GM12878 (cell line): Measurements from ENCODE around the gene DICER1. TPM values are rescaled to one million over a fixed set of nuclear protein-coding genes. Genes with fewer than 3 reads are reported as not detected.

Experiments used
- ATAC-seq: fragments of 200-7000 bp; cut with Tn5 transposase; 3 replicates; pipeline ENCODE4 v1.9.1; 2020; ENCODE audit warnings: mild to moderate bottlenecking, moderate library complexity
- BruUV-seq: library from RNA; stranded (reverse); fragments of 400-500 nt; replicated peaks from 2 replicates; lab custom pipeline; 2021; lab: Mats Ljungman, UMichigan
- CTCF ChIA-PET: fragments of 300-600 bp; sonication (Branson Sonifier 250); formaldehyde crosslinking; extraction: SDS; loops from one replicate; lab custom pipeline; 2021; ENCODE audit warnings: inconsistent platforms; lab: Yijun Ruan, JAX
- POLR2A ChIA-PET: fragments of 350-600 bp; formaldehyde crosslinking; extraction: SDS; loops from one replicate; lab custom pipeline; 2021; ENCODE audit warnings: inconsistent platforms; lab: Charles Lee
- RAD21 ChIA-PET: fragments of 300-600 bp; sonication (Branson Sonifier 250); formaldehyde crosslinking; loops from one replicate; lab custom pipeline; 2023; ENCODE audit warnings: antibody characterized with exemption; ENCODE audit not compliant: unreplicated experiment; lab: Charles Lee
- SMC1A ChIA-PET: fragments of 300-600 bp; sonication (Branson Sonifier 250); formaldehyde crosslinking; loops from one replicate; lab custom pipeline; 2023; ENCODE audit not compliant: unreplicated experiment, uncharacterized antibody; lab: Charles Lee
- DNase-seq: peaks from one replicate; pipeline ENCODE4 v3.0.0-alpha.2; 2011; ENCODE audit warnings: low read depth, low spot score
- FAIRE-seq: peaks from 3 replicates; lab custom pipeline; 2011; peaks lifted over from hg19 to GRCh38; lab: Jason Lieb, UNC
- H2AFZ ChIP-seq: 2 replicates; pipeline ENCODE4 v1.6.0; 2011; ENCODE audit warnings: low read depth, low read length, control low read depth; ENCODE audit not compliant: control insufficient read depth
- H3K27ac ChIP-seq: 2 replicates; pipeline ENCODE4 v1.5.1; 2011; ENCODE audit warnings: control low read depth; ENCODE audit not compliant: control insufficient read depth, insufficient read depth
- H3K27me3 ChIP-seq, 2 experiments: replicated peaks in 1 of 2; 2 replicates each; pipeline versions ENCODE4 v1.6.0 to v1.6.1; 2011; ENCODE audit warnings: low read length in 1 of 2; ENCODE audit not compliant: control insufficient read depth in 2 of 2, insufficient read depth in 2 of 2
- H3K36me3 ChIP-seq, 2 experiments: 2 replicates each; pipeline ENCODE4 v1.5.1; 2011; ENCODE audit warnings: low read length in 1 of 2; ENCODE audit not compliant: control insufficient read depth in 2 of 2, insufficient read depth in 2 of 2
- H3K4me1 ChIP-seq: 2 replicates; pipeline ENCODE4 v1.6.1; 2011; ENCODE audit warnings: mild to moderate bottlenecking, low read length, moderate library complexity, mixed read lengths; ENCODE audit not compliant: control insufficient read depth, insufficient read depth
- H3K4me2 ChIP-seq: 2 replicates; pipeline ENCODE4 v1.6.0; 2011; ENCODE audit warnings: control low read depth; ENCODE audit not compliant: control insufficient read depth, insufficient read depth
- H3K4me3 ChIP-seq: fragments of 200-600 bp; sonication (generic); 2 replicates; pipeline ENCODE4 v1.5.1; 2016
- H3K79me2 ChIP-seq: 2 replicates; pipeline ENCODE4 v1.6.0; 2011; ENCODE audit warnings: low read length; ENCODE audit not compliant: control insufficient read depth, insufficient read depth
- H3K9ac ChIP-seq: 2 replicates; pipeline ENCODE4 v1.8.0; 2011; ENCODE audit warnings: low read length, control low read depth, mixed read lengths; ENCODE audit not compliant: control insufficient read depth, insufficient read depth
- H3K9me3 ChIP-seq: replicated peaks from 3 replicates; pipeline ENCODE4 v1.5.1; 2011; ENCODE audit warnings: mild to moderate bottlenecking, low read length; ENCODE audit not compliant: control insufficient read depth, insufficient read depth
- H4K20me1 ChIP-seq: 2 replicates; pipeline ENCODE4 v1.6.0; 2011; ENCODE audit not compliant: control insufficient read depth, insufficient read depth
- CBFB ChIP-seq: IDR thresholded peaks from 2 replicates; pipeline ENCODE4 v1.6.1; 2016; ENCODE audit warnings: antibody characterized with exemption, low read depth
- CHD2 ChIP-seq: IDR thresholded peaks from 2 replicates; pipeline ENCODE4 v1.6.1; 2011; ENCODE audit warnings: low read depth, low read length, improper control_type of control experiment, borderline replicate concordance
- CREB1 ChIP-seq: IDR thresholded peaks from 2 replicates; pipeline ENCODE4 v1.6.1; 2012; ENCODE audit warnings: low read depth, mild to moderate bottlenecking, inconsistent platforms
- E2F4 ChIP-seq: IDR thresholded peaks from 2 replicates; pipeline ENCODE4 v1.6.1; 2012; ENCODE audit warnings: low read depth, low read length, improper control_type of control experiment
- EP300 ChIP-seq, 2 experiments: fragments of 150-350 bp in 1 of 2; IDR thresholded peaks; 2 replicates each; pipeline ENCODE4 v1.6.1; 2011 to 2012; ENCODE audit warnings: low read depth in 2 of 2, low read length in 2 of 2, borderline replicate concordance in 1 of 2, improper control_type of control experiment in 1 of 2, inconsistent platforms in 1 of 2; ENCODE audit not compliant: control insufficient read depth in 1 of 2
- MYB ChIP-seq: fragments of 150-350 bp; IDR thresholded peaks from 2 replicates; pipeline ENCODE4 v1.6.1; 2014; ENCODE audit warnings: mild to moderate bottlenecking, low read depth, low read length, borderline replicate concordance
- RBBP5 ChIP-seq: fragments of 200-600 bp; sonication (generic); conservative IDR thresholded peaks from 2 replicates; pipeline ENCODE4 v1.6.1; 2016
- SIX5 ChIP-seq: IDR thresholded peaks from 2 replicates; pipeline ENCODE4 v1.6.1; 2011; ENCODE audit warnings: mild to moderate bottlenecking, low read depth, low read length, moderate library complexity; ENCODE audit not compliant: severe bottlenecking
- SP1 ChIP-seq: IDR thresholded peaks from one replicate; pipeline ENCODE4 v1.6.1; 2011; ENCODE audit warnings: low read depth, low read length
- STAT3 ChIP-seq: IDR thresholded peaks from 2 replicates; pipeline ENCODE4 v1.6.1; 2011; ENCODE audit warnings: low read depth, low read length, improper control_type of control experiment
- YY1 ChIP-seq: IDR thresholded peaks from 2 replicates; pipeline ENCODE4 v1.6.1; 2011; ENCODE audit warnings: low read depth, mild to moderate bottlenecking, low read length
- WGBS: methylation state at CpG from one replicate; pipeline ENCODE4 v1.1.6; 2016; ENCODE audit warnings: low lambda C conversion rate; ENCODE audit not compliant: insufficient replicate concordance, insufficient coverage; ENCODE audit errors: missing lambda C conversion rate; 5-methylcytosine and 5-hydroxymethylcytosine counted together
- in situ Hi-C: fragments of 300-500 bp; cut with MboI; formaldehyde crosslinking; loops from 9 replicates; pipeline ENCODE4 v1.14.3; 2018; ENCODE audit warnings: mixed read lengths
- intact Hi-C: fragments of 100-400 bp; cut with micrococcal nuclease; formaldehyde crosslinking; loops from one replicate; pipeline ENCODE4 v1.14.2; 2022; ENCODE audit not compliant: unreplicated experiment
- polyA plus RNA-seq, 11 experiments: library from polyadenylated mRNA; depleted of rRNA in 4 of 11; unstranded in 6 of 11; stranded (reverse) in 5 of 11; fragments of >200 nt; fragmentation: Nextera tagmentation in 4 of 11; fragmentation: Illumina TruSeq in 1 of 11; extraction: Ambion mirVana in 4 of 11; extraction: Trizol in 1 of 11; gene quantifications; 1 replicate in 1 of 11; 2 replicates in 10 of 11; pipeline versions ENCODE4 v1.2.1 to v1.2.3, GENCODE V29; 2011 to 2016; ENCODE audit warnings: inconsistent platforms in 2 of 11, missing spikeins in 2 of 11, low read depth in 1 of 11
- total RNA-seq, 4 experiments: library from RNA; depleted of rRNA in 3 of 4; stranded (reverse); fragments of >200 nt in 3 of 4; fragmentation: Illumina TruSeq in 1 of 4; extraction: Trizol in 1 of 4; gene quantifications; 2 replicates each; pipeline versions ENCODE4 v1.2.1 to v1.2.3, GENCODE V29; 2013 to 2021
- TF ChIP-seq, protein P1 (sequence below): fragments of 150-350 bp; IDR thresholded peaks from 2 replicates; pipeline ENCODE4 v1.6.1; 2016; ENCODE audit warnings: low read depth, low read length
- TF ChIP-seq, protein P2 (sequence below): IDR thresholded peaks from 2 replicates; pipeline ENCODE4 v1.6.1; 2011; ENCODE audit warnings: borderline replicate concordance, low read depth, mild to moderate bottlenecking, moderate library complexity, mixed read lengths, low read length; ENCODE audit not compliant: insufficient read depth; ENCODE audit errors: extremely low read length

Gene DICER1
- total and polyA plus RNA-seq, 10 of the 15 experiments (the other 5 are each of a cell fraction or from before 2014, with no cell fraction given), result 6.8 to 70.8 (median 37.1) TPM

GRCh38 chr14:95073947-95074346 lies 83.4 kb downstream of the DICER1 start (continued):
- TF ChIP-seq, protein P1, sequence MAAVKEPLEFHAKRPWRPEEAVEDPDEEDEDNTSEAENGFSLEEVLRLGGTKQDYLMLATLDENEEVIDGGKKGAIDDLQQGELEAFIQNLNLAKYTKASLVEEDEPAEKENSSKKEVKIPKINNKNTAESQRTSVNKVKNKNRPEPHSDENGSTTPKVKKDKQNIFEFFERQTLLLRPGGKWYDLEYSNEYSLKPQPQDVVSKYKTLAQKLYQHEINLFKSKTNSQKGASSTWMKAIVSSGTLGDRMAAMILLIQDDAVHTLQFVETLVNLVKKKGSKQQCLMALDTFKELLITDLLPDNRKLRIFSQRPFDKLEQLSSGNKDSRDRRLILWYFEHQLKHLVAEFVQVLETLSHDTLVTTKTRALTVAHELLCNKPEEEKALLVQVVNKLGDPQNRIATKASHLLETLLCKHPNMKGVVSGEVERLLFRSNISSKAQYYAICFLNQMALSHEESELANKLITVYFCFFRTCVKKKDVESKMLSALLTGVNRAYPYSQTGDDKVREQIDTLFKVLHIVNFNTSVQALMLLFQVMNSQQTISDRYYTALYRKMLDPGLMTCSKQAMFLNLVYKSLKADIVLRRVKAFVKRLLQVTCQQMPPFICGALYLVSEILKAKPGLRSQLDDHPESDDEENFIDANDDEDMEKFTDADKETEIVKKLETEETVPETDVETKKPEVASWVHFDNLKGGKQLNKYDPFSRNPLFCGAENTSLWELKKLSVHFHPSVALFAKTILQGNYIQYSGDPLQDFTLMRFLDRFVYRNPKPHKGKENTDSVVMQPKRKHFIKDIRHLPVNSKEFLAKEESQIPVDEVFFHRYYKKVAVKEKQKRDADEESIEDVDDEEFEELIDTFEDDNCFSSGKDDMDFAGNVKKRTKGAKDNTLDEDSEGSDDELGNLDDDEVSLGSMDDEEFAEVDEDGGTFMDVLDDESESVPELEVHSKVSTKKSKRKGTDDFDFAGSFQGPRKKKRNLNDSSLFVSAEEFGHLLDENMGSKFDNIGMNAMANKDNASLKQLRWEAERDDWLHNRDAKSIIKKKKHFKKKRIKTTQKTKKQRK, result no peak
- TF ChIP-seq, protein P2, sequence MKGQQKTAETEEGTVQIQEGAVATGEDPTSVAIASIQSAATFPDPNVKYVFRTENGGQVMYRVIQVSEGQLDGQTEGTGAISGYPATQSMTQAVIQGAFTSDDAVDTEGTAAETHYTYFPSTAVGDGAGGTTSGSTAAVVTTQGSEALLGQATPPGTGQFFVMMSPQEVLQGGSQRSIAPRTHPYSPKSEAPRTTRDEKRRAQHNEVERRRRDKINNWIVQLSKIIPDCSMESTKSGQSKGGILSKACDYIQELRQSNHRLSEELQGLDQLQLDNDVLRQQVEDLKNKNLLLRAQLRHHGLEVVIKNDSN, result no peak

DNA sequence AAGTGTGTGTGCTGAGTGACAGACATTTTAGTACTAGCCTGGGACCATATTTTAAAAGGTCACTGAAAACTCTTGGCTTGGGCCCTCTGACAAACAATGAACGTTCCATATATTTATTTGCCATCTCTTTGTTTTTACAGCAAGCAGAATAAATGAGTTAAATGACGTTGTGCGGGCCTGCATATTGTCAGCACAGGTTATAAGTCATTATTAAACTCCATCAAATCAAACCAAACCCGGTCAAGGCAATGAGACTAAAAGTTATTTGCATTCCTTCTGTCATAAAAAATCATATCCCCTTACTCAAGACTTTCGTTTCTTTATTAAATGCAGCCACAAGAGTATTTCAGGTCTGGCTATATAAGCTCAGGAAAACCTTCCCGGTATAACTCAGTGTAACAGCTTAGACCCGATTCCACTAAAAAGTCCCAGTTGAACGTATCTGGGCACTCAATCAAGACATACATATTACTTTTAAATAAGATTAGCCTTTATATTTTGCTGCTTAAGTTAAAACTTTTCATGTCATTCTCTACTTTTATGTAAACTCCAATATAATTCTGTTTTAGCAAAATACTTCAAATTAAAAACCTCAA lies 84.9 kb downstream of the DICER1 start:
- H3K4me1 ChIP-seq, result no peaks in the 10 kb centered on the region
- H3K36me3 ChIP-seq, result no peaks in the 10 kb centered on the region
- H3K9me3 ChIP-seq, result no peaks in the 10 kb centered on the region
- no peak for FAIRE-seq
- CTCF ChIA-PET, result interaction anchor here (0.6 to 1.0 kb wide), 2 partner anchors 289 to 602 kb away, joined by 3 read pairs; no protein-coding TSS in a partner anchor
- no peak overlapping the region for H3K4me2 ChIP-seq
- peaks cover 0 to 1% of the 10 kb centered on the region in 2 experiments; a peak in 3 of 4 replicates for H3K27me3 ChIP-seq
- in situ Hi-C loops (no loop called here), intact Hi-C loops (no loop called here)
- RAD21 ChIA-PET, result no interaction called here
- no peak for ATAC-seq
- 34% methylated on average over 8 of the region's 8 CpGs for WGBS
- DNase-seq, result no peak
- no peak overlapping the region for H3K9ac ChIP-seq
- SMC1A ChIA-PET, result interaction anchor here (1.1 kb wide), 1 partner anchor 11 kb away, joined by 3 read pairs; no protein-coding TSS in a partner anchor
- no peaks in the 10 kb centered on the region for H3K79me2 ChIP-seq
- BruUV-seq, result no TSS peak
- POLR2A ChIA-PET, result no interaction called here
- no peak overlapping the region for H3K4me3 ChIP-seq
- TF ChIP-seq CHD2 (no peak), CREB1 (no peak), CBFB (no peak), RBBP5 (no peak), MYB (no peak), SIX5 (no peak), EP300 (IDR thresholded peaks at IDR 0.05; ENCODE audit: borderline replicate concordance in 1 of 2, control insufficient read depth in 1 of 2, low read depth in 2 of 2, low read length in 2 of 2) (no peak), SP1 (no peak), STAT3 (no peak), E2F4 (no peak), YY1 (no peak)
- TF ChIP-seq, protein P1, result no peak
- H2AFZ ChIP-seq, result no peak overlapping the region
- no peaks in the 10 kb centered on the region for H4K20me1 ChIP-seq
- no peak overlapping the region for H3K27ac ChIP-seq
